ENCODE data around the gene MAPK6. TPM values are rescaled to one million over a fixed set of nuclear protein-coding genes. Genes with fewer than 3 reads are reported as not detected.

The MAPK6 gene
- polyA plus RNA-seq, 1 experiment = 74.3 TPM

- peak; percentile 73 for DNase-seq (ENCODE audit: low read depth, low spot score)
- H3K9me3 ChIP-seq (ENCODE audit: control insufficient read depth, insufficient read depth, low read length) = no peaks in the 10 kb centered on the region; the same call in 1 of the 2 replicates
- peak overlapping the region; percentile 55 for H3K27ac ChIP-seq (ENCODE audit: low read depth, low read length)
- ChIA-PET POLR2A (no interaction called here), CTCF (no interaction called here)
- H3K4me3 ChIP-seq (ENCODE audit: low read depth, low read length) = no peak overlapping the region
- no peak for TF ChIP-seq CTCF (IDR thresholded peaks at IDR 0.05; ENCODE audit: low read depth, low read length)
- no peaks in the 10 kb centered on the region for H3K27me3 ChIP-seq (ENCODE audit: control insufficient read depth, insufficient read depth, low read length)
These were observed 83.4 kb downstream of the MAPK6 start for GRCh38 chr15:52102463-52102862.

- no peak for TF ChIP-seq CTCF (IDR thresholded peaks at IDR 0.05; ENCODE audit: low read depth, low read length)
- no peak overlapping the region for H3K4me3 ChIP-seq (ENCODE audit: low read depth, low read length)
- peak overlapping the region; percentile 82 for H3K27ac ChIP-seq (ENCODE audit: low read depth, low read length)
- ChIA-PET POLR2A (interaction anchor here (0.7 to 0.9 kb wide), 2 partner anchors 41 to 76 kb away, joined by 3 to 4 read pairs; no protein-coding TSS in a partner anchor), CTCF (interaction anchor here (1.1 kb wide), 1 partner anchor 37 kb away, joined by 3 read pairs; no protein-coding TSS in a partner anchor)
- no peaks in the 10 kb centered on the region; the same call in 1 of the 2 replicates for H3K9me3 ChIP-seq (ENCODE audit: control insufficient read depth, insufficient read depth, low read length)
- H3K27me3 ChIP-seq (ENCODE audit: control insufficient read depth, insufficient read depth, low read length) = no peaks in the 10 kb centered on the region
- peak; percentile 80 for DNase-seq (ENCODE audit: low read depth, low spot score)
These were observed 84.5 kb downstream of the MAPK6 start for GRCh38 chr15:52103217-52104207.

GRCh38 chr15:52104532-52105004, 85.5 kb downstream of the MAPK6 start:
- no peak overlapping the region for H3K4me3 ChIP-seq (ENCODE audit: low read depth, low read length)
- H3K27me3 ChIP-seq (ENCODE audit: control insufficient read depth, insufficient read depth, low read length) = no peaks in the 10 kb centered on the region
- ChIA-PET CTCF (no interaction called here), POLR2A (no interaction called here)
- H3K9me3 ChIP-seq (ENCODE audit: control insufficient read depth, insufficient read depth, low read length) = no peaks in the 10 kb centered on the region
- H3K27ac ChIP-seq (ENCODE audit: low read depth, low read length) = no peak overlapping the region
- no peak for DNase-seq (ENCODE audit: low read depth, low spot score)
- TF ChIP-seq CTCF (IDR thresholded peaks at IDR 0.05; ENCODE audit: low read depth, low read length) = no peak

- Histone ChIP-seq H3K27me3 (ENCODE audit: control insufficient read depth, insufficient read depth, low read length) (peaks cover 3% of the 10 kb centered on the region), H3K9me3 (ENCODE audit: control insufficient read depth, insufficient read depth, low read length) (no peaks in the 10 kb centered on the region), H3K27ac (ENCODE audit: low read depth, low read length) (no peak overlapping the region), H3K4me3 (ENCODE audit: low read depth, low read length) (no peak overlapping the region)
- TF ChIP-seq CTCF (IDR thresholded peaks at IDR 0.05; ENCODE audit: low read depth, low read length) = no peak
- ChIA-PET CTCF (interaction anchor here (0.5 kb wide), 1 partner anchor 87 kb away, joined by 6 read pairs; no protein-coding TSS in a partner anchor), POLR2A (no interaction called here)
- DNase-seq (ENCODE audit: low read depth, low spot score) = no peak
These were observed 86.8 kb downstream of the MAPK6 start for GRCh38 chr15:52105846-52106245.

- POLR2A ChIA-PET = no interaction called here
- peaks cover 10% of the 10 kb centered on the region for H3K27me3 ChIP-seq (ENCODE audit: control insufficient read depth, insufficient read depth, low read length)
- H3K4me3 ChIP-seq (ENCODE audit: low read depth, low read length) = no peak overlapping the region
- DNase-seq (ENCODE audit: low read depth, low spot score) = no peak
- CTCF ChIA-PET = no interaction called here
- no peak for TF ChIP-seq CTCF (IDR thresholded peaks at IDR 0.05; ENCODE audit: low read depth, low read length)
- H3K9me3 ChIP-seq (ENCODE audit: control insufficient read depth, insufficient read depth, low read length) = no peaks in the 10 kb centered on the region
- no peak overlapping the region for H3K27ac ChIP-seq (ENCODE audit: low read depth, low read length)
These were observed 87.6 kb downstream of the MAPK6 start for GRCh38 chr15:52106641-52107040.

Data from AG04450 (cell line).